GM12801 (cell line): ENCODE measurements around the gene IL17RA.

Source experiments
- TF ChIP-seq, protein P1 (sequence below): IDR thresholded peaks from one replicate; pipeline ENCODE4 v1.5.1; 2011; ENCODE audit warnings: control low read depth; ENCODE audit not compliant: insufficient read length; ENCODE audit errors: extremely low read depth

Gene IL17RA

DNA sequence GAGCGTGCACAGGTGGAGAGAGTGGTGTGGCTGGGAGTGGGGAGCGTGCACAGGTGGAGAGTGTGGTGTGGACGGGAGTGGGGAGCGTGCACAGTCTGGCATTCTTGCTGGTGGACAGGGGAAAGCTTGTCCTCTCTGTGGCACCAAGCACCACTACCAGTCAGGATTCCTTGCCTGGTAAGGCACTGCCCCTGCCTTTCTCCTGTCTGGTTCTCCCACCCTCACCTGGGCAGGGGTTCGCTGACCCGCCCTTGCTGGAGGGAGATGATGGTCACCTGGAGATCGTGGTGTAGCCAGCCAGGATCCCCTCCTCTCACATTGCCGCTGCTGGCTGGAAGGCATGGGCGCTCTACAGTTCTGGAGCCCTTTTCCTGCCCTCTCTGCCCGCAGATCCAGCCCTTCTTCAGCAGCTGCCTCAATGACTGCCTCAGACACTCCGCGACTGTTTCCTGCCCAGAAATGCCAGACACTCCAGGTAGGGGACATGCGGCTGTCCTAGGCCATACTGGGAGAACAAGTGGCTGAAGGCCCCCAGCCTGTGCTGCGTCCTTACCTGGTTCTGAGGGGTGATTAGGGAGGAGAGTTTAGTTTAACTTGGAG lies 19.6 kb downstream of the IL17RA start:
- TF ChIP-seq, protein P1, sequence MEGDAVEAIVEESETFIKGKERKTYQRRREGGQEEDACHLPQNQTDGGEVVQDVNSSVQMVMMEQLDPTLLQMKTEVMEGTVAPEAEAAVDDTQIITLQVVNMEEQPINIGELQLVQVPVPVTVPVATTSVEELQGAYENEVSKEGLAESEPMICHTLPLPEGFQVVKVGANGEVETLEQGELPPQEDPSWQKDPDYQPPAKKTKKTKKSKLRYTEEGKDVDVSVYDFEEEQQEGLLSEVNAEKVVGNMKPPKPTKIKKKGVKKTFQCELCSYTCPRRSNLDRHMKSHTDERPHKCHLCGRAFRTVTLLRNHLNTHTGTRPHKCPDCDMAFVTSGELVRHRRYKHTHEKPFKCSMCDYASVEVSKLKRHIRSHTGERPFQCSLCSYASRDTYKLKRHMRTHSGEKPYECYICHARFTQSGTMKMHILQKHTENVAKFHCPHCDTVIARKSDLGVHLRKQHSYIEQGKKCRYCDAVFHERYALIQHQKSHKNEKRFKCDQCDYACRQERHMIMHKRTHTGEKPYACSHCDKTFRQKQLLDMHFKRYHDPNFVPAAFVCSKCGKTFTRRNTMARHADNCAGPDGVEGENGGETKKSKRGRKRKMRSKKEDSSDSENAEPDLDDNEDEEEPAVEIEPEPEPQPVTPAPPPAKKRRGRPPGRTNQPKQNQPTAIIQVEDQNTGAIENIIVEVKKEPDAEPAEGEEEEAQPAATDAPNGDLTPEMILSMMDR, result no peak

DNA sequence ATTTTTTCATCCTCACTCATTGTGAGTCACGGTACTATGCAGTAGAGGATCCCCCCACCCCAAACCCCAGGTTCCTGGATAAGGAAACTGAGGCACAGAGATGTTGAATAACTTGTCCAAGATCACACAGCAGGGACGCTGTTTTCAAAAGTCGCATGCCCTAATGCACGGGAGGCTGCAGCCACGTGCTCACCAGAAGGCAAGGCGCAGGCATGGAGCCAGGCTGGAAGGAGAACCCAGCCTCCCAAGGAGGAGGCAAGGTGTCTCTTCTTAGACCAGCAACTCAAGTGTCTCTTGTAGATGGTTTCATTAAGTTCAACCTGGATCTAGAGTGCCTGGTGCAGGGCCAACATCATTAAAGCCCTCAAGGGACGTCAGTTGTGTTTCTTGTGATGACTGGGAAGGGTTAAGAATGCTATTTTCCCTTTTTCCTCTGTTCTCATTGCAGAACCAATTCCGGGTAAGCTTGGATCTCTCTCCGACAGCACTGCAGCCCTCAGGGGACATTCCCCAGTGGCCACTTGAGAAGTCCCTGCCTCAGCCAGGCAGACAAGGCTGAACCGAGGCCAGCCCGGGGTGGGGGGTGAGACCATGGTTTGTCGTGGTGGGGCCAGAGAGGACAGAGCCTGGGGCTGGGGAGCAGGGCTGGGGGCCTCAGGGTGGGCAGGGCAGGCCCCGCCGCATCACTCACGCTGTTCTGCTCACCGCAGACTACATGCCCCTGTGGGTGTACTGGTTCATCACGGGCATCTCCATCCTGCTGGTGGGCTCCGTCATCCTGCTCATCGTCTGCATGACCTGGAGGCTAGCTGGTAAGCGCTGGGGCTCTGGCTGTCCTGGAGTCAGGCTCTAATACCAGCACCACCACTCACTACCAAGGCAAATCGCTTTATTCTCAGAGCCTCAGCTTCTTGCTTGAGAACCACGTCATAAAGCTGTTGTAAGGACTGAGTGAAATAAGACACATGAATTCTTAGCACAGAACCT lies 20.6 kb downstream of the IL17RA start:
- TF ChIP-seq, protein P1, result no peak

DNA sequence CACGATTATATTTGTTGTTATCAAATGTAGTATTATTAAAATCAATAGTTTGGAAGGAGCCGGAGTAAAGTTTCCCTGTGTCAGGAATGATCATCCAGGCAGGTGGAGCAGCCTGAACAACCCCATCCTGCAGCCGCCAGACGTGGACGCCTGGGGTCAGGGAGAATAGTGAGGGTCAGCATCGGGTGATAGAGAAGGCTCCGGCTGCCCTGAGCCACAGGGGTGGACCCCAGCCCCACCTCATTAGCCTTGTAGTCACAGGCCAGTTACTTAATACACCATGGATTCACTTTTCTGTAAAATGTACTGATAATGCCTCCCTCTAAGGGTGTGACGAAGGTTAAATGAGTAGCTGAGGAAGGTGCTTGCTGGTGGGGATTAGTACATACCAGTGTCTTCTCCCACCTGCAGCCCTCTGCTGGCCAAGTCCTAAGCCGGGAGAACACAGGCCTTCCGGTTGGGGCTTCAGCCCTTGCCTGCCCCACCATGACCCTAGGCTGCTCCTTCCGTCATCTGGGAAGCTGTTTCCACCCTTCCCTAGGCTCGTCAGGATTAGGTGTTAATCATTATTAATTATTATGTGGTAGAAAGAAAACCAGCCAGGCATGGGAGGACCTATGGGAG lies 21.5 kb downstream of the IL17RA start:
- TF ChIP-seq, protein P1, result no peak

DNA sequence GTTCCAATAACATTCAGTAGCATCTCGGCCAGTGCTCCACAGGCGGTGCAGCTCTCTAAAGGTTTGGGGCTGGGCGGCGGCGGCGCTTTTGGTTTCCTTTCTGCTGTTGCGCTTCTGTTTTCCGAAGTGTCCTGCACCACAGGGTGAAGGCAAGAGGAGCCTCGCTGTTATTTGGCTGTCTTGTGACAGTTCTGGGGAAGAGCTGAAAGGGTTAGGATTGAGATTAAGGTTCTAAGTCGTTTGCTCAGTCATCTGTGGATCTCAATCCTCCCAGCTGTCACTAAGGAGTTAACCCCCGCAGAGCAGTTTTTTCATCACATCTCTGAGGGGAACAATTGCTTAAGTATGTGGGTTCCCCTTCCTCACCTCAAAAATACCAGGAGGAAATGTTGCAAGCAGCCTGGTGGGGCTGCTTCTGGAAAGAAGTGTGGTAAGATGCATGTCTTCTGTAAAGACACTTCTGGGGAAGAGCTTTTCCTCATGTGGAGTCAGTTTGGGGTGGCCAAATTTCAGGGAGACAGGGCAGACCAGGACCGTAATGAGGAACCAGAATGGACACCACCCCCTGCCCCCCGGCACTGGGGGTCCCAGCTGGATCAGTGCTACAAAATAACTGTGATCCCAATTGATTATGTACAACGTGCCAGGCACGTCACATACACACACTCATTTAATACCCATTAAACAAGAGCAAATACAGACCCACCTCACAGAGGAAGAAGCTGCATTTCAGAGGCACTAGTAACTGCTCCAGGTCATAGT lies 22.2 kb downstream of the IL17RA start:
- TF ChIP-seq, protein P1, result no peak

DNA sequence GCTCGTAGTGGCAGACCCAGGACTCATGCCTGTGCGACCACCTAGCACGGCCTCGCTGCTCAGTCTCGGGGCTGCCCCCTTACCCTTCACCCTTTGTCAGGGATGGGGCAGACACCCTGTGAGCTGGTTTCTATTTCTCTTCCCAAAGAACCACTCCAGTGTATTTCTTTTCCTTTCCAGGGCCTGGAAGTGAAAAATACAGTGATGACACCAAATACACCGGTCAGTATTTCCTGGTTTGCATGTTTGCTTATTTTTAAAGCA lies 22.7 kb downstream of the IL17RA start:
- TF ChIP-seq, protein P1, result no peak

DNA sequence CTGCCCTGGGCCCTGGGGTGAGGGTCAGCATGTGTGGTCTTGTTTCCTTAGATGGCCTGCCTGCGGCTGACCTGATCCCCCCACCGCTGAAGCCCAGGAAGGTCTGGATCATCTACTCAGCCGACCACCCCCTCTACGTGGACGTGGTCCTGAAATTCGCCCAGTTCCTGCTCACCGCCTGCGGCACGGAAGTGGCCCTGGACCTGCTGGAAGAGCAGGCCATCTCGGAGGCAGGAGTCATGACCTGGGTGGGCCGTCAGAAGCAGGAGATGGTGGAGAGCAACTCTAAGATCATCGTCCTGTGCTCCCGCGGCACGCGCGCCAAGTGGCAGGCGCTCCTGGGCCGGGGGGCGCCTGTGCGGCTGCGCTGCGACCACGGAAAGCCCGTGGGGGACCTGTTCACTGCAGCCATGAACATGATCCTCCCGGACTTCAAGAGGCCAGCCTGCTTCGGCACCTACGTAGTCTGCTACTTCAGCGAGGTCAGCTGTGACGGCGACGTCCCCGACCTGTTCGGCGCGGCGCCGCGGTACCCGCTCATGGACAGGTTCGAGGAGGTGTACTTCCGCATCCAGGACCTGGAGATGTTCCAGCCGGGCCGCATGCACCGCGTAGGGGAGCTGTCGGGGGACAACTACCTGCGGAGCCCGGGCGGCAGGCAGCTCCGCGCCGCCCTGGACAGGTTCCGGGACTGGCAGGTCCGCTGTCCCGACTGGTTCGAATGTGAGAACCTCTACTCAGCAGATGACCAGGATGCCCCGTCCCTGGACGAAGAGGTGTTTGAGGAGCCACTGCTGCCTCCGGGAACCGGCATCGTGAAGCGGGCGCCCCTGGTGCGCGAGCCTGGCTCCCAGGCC lies 23.7 kb downstream of the IL17RA start:
- TF ChIP-seq, protein P1, result no peak
